ENCODE results near the gene LTB4R2. TPM values are rescaled to one million over a fixed set of nuclear protein-coding genes. Genes with fewer than 3 reads are reported as not detected.

Gene LTB4R2
- total and polyA plus RNA-seq, 2 donors (not counting 3 experiments of a cell fraction or from before 2014, with no cell fraction given): 5.5 to 13.1 TPM

- Histone ChIP-seq H3K27ac (ENCODE audit: insufficient read depth, low read depth, low read length) (no peak overlapping the region), H3K9me1 (replicated peaks; ENCODE audit: control insufficient read depth, extremely low read depth, insufficient read depth, low read length) (no peaks in the 10 kb centered on the region), H4K20me1 (replicated peaks; ENCODE audit: control insufficient read depth, extremely low read depth, insufficient read depth, low read length) (no peaks in the 10 kb centered on the region), H3K4me2 (ENCODE audit: insufficient read depth, low read length) (no peak overlapping the region), H3K4me1 (ENCODE audit: control insufficient read depth, extremely low read depth, insufficient read depth, low read length) (peaks cover 13% of the 10 kb centered on the region), H3K4me3 (replicated peaks in 1 of 3; ENCODE audit: insufficient read depth in 1 of 3, low read depth in 1 of 3, low read length in 3 of 3) (no peak overlapping the region), H2AFZ (ENCODE audit: low read depth, low read length) (no peak overlapping the region), H3K36me3 (ENCODE audit: control insufficient read depth in 2 of 2, extremely low read depth in 1 of 2, insufficient read depth in 2 of 2, low read length in 2 of 2) (peaks cover 0 to 17% of the 10 kb centered on the region in 2 experiments), H3K79me2 (ENCODE audit: control insufficient read depth, insufficient read depth, low read length) (no peaks in the 10 kb centered on the region), H3K27me3 (ENCODE audit: control insufficient read depth in 2 of 2, insufficient read depth in 2 of 2, low read length in 2 of 2) (no peaks in the 10 kb centered on the region), H3K9me3 (replicated peaks; ENCODE audit: control insufficient read depth, insufficient read depth, low read length) (no peaks in the 10 kb centered on the region), H3K9ac (replicated peaks; ENCODE audit: extremely low read depth, insufficient read depth, low read length) (no peak overlapping the region)
- TF ChIP-seq JUN (IDR thresholded peaks at IDR 0.05; ENCODE audit: borderline replicate concordance, insufficient read depth, insufficient read length, low read depth) (no peak), GATA2 (IDR thresholded peaks at IDR 0.05; ENCODE audit: insufficient read depth, insufficient read length, low read depth, low read length) (no peak), POLR2AphosphoS5 (IDR thresholded peaks at IDR 0.05; ENCODE audit: insufficient read depth, low read depth, low read length) (no peak), MAX (IDR thresholded peaks at IDR 0.05; ENCODE audit: insufficient read depth, insufficient read length) (no peak), EZH2 (IDR thresholded peaks at IDR 0.05; ENCODE audit: borderline replicate concordance, low read depth, low read length, severe bottlenecking) (no peak), MYC (IDR thresholded peaks at IDR 0.05; ENCODE audit: low read depth, low read length) (no peak), POLR2A (IDR thresholded peaks at IDR 0.05; ENCODE audit: low read depth, low read length) (no peak), FOS (IDR thresholded peaks at IDR 0.05; ENCODE audit: borderline replicate concordance, insufficient read depth, low read length) (no peak)
- TF ChIP-seq, protein P1, sequence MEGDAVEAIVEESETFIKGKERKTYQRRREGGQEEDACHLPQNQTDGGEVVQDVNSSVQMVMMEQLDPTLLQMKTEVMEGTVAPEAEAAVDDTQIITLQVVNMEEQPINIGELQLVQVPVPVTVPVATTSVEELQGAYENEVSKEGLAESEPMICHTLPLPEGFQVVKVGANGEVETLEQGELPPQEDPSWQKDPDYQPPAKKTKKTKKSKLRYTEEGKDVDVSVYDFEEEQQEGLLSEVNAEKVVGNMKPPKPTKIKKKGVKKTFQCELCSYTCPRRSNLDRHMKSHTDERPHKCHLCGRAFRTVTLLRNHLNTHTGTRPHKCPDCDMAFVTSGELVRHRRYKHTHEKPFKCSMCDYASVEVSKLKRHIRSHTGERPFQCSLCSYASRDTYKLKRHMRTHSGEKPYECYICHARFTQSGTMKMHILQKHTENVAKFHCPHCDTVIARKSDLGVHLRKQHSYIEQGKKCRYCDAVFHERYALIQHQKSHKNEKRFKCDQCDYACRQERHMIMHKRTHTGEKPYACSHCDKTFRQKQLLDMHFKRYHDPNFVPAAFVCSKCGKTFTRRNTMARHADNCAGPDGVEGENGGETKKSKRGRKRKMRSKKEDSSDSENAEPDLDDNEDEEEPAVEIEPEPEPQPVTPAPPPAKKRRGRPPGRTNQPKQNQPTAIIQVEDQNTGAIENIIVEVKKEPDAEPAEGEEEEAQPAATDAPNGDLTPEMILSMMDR (IDR thresholded peaks at IDR 0.05; ENCODE audit: extremely low read depth in 1 of 2, insufficient read depth in 1 of 2, low read depth in 1 of 2, low read length in 2 of 2): no peak
- FAIRE-seq (no peak), DNase-seq (ENCODE audit: low read depth, low spot score) (no peak)
- intact Hi-C loops (cut with micrococcal nuclease) (no loop called here), dilution Hi-C loops (cut with MboI; ENCODE audit: extremely low pct_ligation_motif_present, low sequenced_read_pairs) (no loop called here)
- ChIA-PET POLR2A (no interaction called here), CTCF (interaction anchor here (1.0 to 20.1 kb wide), 5 partner anchors 11 to 113 kb away, joined by 3 to 811 read pairs (median 5); partner anchors contain the start of genes CBLN3 and KHNYN)
- no TSS peak for BruUV-seq (replicated peaks)
Observed at GRCh38 chr14:24321212-24321975, 11.5 kb downstream of the LTB4R2 start.

Data from endothelial cell of umbilical vein (primary cell).